IPS-NIHi7 (cell line): Measurements from ENCODE around the gene DAPK1.
"Not testable (repeated sequence)": the region's sequence is repeated elsewhere in the genome, so short reads cannot be mapped to it uniquely, and the experiment has no call there.

Source experiments
- DNase-seq: peaks from one replicate; pipeline ENCODE4 v3.0.0; 2012; ENCODE audit warnings: mixed read lengths; ENCODE audit errors: extremely low spot score

DAPK1 gene

DNA sequence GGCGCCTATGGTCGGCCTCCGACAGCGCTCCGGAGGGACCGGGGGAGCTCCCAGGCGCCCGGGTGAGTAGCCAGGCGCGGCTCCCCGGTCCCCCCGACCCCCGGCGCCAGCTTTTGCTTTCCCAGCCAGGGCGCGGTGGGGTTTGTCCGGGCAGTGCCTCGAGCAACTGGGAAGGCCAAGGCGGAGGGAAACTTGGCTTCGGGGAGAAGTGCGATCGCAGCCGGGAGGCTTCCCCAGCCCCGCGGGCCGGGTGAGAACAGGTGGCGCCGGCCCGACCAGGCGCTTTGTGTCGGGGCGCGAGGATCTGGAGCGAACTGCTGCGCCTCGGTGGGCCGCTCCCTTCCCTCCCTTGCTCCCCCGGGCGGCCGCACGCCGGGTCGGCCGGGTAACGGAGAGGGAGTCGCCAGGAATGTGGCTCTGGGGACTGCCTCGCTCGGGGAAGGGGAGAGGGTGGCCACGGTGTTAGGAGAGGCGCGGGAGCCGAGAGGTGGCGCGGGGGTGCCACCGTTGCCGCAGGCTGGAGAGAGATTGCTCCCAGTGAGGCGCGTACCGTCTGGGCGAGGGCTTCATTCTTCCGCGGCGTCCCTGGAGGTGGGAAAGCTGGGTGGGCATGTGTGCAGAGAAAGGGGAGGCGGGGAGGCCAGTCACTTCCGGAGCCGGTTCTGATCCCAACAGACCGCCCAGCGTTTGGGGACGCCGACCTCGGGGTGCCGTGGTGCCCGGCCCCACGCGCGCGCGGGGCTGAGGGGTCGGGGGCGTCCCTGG lies 561 bp downstream of the DAPK1 start:
- peak; percentile 73 for DNase-seq

DNA sequence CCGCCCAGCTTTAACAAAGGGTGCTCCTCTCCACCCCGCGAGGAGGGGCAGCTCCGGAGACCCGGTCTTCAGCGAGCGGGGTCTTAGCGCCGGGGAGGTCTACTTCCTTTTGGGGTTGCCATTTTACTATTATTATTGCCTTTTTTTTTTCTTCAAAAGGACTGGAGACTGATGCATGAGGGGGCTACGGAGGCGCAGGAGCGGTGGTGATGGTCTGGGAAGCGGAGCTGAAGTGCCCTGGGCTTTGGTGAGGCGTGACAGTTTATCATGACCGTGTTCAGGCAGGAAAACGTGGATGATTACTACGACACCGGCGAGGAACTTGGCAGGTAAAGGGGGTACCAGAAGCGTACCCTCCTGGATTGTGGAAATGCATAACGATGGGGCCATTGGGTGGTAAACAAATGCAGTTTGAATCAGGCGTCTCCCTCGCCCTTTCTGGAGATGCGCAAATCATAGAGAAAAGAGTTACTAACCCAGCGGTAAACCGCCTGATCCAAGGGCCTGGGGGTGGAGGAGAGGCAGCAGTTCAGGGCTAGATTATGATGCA lies 1.2 kb downstream of the DAPK1 start:
- no peak for DNase-seq

DNA sequence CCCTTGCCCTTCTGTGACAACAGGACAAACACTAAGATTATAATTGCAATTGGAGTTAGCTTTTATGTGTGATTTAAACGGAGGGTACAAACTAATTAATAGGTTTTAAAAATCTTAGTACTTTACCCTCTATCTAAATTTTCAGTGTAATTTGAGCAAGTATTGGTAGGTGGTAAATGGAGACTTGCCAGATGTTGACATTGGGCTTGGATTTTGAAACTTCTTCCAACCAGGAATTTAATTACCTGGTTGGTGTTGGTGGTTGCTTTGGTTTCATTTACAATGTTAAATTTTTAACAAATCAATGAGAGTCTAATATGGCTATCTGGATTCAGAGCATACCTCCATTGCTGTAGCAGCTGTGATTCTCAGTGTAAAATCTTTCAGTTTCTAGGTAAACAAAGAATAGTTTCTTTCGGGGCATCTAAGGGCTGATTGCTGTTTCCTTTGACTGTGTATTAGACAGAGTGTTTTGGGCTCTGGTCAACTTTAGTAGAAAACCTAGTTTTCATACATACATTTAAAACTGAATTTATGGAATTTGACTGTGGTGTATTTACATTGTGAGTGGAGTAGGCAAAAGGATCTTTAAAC lies 1.9 kb downstream of the DAPK1 start:
- DNase-seq: no peak

DNA sequence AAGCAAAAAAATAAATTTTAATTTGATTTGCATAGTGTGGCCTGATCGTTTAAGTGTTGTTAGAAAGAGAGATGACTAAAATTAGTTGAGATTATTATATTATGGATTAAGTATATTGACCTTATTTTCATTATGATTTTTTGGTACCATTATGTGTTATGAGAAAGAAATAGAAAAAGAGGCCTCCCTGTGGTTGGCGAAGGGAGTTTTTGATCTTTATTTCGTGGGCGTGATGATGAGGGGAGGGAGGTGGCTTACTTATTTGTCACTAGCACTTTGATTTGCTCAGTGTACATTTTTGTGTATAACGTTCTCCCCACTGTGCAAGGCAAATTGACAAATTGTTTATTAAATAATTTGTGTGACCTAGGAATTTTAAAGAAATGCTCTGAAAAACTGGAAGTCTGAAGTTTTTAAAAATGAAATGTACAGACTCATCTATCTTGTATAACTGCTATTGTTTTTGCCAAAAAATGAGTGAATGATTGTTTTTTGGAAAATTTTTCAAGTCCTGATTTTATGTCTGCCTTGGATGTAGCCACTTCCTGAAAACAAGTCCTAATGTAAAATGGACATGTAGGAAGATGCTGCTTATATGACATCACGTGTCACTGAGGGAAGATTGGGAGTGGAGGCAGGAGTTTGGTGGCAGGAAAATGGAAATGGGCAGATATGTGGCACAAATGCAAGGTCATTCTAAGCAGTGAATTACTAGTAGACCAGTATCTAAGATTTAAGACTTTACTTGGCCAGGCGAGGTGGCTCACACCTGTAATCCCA lies 3.0 kb downstream of the DAPK1 start:
- DNase-seq: no peak

DNA sequence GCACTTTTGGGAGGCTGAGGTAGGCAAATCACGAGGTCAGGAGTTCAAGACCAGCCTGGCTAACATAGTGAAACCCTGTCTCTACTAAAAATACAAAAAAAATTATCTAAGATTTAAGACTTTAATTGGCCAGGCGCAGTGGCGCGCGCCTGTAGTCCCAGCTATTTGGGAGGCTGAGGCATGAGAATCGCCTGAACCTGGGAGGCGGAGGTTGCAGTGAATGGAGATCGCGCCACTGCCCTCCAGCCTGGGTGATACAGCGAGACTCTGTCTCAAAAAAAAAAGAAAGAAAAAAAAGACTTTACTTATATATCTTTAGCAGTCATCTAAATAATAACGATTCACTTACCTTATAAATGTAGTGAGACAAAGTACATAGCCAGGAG lies 3.6 kb downstream of the DAPK1 start:
- not testable (repeated sequence) for DNase-seq

DNA sequence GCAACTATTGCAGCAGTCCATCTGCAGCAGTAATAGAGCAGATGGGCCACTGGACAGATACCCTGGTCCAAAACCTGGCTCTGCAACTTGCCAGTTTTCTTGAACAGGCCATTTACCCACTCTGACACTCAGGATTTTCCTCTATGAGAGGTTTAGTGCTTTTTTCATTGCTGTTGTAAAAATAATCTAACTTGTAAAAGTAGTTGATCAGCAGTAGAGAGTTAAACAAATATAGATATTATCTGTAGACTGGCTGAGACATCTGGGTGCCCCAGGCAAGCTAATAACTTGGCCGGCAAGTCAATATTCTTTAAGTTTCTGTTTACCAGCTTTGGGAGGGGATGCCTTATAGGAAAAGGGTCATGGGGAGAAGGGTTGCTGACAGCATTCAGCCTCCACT lies 4.1 kb downstream of the DAPK1 start:
- no peak for DNase-seq

DNA sequence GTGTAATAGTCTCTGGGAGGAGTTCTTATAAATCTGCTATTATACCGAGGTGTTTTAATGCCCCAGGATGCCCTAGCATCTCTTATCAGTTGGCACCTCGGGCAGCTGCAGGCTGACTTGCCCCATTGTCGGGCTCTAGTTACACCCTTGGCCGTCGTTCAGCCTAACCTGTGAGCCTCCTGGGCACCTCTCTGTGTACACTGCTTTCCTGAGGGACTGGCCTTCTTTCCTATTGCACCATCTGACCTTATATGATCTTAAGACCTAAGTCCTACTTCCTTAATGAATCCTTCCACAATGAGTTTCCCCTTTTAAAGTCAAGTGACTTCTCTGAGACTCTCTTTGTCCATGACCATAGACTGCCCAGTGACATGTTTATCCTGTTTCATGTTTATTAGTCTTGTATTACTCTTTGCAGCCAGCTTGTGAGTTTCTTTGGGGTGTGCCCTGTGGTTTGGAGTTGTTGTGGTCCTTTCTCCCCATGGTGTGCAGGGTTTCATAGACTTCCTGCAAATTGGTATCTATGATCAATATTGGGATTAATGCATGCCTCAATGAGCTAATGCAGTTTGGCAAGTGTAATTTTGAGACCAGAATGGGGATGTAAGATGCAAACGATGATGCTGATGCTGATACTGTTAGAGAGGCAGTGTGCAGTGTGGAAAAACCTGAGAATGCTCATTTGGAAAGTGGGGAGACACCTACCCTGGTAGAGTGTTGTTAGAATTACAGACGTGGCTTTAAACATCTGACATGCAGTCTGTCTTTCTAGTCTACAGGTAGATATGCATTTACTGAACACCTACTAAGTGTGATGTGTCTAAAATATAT lies 4.9 kb downstream of the DAPK1 start:
- DNase-seq: no peak

DNA sequence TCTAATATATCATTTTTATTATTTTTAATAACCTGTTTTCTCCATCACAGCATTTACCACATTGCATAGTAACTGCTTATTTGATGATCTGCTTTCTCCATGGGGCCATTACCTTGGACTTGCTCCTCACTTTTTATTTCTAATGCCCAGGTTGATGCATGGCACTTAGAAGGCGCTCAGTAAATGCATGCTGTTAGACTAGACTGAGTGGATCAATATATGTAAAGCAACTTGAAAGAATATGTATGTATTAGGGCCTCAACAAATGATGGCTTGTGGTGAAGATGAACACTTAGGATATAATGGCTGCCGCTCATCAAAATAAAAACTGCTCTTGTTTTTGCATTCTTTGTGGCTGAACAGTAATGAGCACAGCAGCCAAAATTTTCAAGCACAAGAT lies 5.8 kb downstream of the DAPK1 start:
- DNase-seq: no peak

DNA sequence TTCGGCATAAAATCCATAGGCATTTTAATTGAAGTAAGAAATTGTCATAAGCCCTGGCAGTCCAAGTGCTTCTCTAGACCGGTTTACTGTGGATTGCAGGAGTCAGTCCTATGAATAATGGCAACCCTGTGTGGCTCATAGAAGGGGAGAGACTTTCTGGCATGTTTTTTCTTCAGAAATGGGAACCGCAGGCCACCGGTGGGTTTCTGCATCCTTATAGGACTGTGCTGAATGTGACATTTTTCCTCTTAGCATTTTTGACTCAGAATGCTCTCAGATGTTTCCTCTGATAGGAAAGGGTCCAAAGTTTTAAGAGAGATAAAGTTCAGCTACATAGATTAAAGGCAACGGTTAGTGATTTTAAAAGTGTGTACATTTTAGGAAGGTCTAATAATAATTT lies 6.3 kb downstream of the DAPK1 start:
- no peak for DNase-seq

DNA sequence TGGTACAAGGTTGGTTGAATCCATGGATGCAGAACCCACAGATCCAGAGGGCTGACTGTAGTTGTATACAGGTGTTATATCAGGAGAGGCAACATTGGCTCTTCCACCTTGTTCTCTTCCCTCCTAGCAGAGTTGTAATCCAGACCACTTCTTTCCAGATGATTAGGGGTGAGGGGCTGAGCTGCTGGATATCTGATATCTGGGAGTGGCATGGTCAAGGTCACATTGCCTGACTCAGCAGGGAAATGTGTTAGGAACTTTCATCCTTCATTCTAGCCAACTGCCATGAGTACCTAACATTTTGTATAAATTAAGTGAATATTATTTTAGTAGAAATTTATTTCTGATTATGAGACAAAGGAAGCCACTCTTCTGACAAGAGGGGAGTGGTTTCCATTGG lies 7.3 kb downstream of the DAPK1 start:
- no peak for DNase-seq

DNA sequence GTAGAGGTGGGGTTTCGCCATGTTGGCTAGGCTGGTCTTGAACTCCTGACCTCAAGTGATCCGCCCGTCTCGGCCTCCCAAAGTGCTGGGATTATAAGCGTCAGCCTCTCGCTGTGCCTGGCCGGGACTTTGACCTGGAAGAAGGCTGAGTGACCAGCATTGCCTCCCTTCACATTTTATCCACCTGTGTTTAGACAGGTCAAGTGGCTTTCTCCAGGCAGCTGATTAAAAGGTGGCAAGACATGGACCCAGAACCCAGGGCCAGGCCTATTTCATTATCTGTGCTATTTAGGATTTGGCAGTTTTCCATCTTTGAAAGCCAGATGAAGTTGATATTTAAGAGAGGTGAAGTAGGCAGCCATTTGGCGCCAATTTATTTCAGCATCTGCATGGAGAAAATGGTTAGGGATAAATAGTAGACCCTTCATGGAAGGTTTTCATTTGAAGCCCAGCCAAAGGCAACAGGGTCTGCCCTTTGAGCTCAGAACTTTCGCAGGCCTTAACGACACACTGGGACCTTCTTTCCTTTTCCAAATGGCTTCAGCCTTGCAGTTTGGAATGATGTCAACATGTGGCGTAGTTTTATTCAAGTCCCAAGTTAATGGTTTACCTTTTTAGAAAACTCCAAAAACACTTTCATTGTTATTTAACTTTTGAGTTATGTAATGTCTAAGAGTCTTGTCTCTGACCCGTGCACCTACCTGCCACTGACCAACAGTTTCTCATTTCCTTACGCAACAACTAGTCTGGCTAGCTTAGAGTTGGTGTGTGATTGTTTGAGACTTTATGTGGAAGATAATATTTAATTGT lies 8.4 kb downstream of the DAPK1 start:
- no peak for DNase-seq

DNA sequence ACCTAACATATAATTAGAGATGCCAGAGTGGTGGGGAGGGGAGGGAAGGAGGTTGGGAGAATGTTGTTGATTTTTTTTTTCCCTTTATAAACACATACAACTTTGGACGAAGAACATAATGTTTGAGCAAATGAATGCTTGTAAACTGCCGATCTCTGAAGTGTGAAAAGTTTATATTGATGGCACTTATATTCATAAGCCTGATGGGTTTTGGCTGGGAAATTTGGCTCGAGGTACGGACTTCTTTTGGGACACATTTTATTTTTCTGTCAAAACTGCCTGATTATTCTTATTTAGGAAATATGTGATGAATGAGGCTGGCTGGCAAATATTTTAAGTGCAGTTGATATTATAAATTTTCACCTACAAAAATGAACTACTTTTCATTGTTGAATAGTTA lies 9.9 kb downstream of the DAPK1 start:
- no peak for DNase-seq

DNA sequence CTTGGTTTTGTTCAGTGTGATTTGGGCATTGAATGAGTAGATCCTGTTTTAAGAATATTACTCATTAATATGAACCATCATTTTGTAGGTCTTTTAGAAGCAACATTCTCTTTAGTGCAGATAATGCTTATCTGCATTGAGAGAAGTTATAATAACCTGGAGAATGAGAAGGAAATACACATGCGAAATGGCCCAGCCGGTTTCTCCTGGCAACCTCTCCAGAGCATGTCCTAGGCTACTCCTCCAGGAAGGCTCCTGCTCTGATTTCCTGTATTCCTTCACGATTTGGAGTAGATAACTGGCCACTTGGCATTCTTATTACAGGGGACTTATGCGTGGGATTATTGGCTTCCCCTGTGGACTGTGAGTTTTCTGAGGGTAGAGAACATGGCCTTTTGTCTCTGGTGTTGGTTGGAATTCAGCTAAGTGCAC lies 12.6 kb downstream of the DAPK1 start:
- DNase-seq: no peak

DNA sequence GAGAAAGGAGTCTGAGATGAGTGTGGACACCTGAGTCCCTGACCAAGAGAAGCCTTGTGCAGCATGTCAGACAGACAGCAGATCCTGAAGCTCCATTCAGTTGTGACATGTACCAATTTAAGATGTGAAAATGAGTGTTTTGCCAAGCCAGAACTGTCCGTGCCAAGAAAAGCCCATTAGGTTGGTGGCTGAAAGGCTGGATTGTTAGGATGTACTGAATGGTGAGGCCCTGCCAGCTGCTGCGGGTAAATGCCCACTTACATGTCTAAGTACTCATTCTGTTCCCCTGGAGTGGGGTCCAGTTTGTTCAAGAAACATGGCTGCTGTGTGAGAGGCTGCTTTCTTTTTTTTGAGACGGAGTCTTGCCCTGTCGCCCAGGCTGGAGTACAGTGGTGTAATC lies 14.6 kb downstream of the DAPK1 start:
- no peak for DNase-seq

DNA sequence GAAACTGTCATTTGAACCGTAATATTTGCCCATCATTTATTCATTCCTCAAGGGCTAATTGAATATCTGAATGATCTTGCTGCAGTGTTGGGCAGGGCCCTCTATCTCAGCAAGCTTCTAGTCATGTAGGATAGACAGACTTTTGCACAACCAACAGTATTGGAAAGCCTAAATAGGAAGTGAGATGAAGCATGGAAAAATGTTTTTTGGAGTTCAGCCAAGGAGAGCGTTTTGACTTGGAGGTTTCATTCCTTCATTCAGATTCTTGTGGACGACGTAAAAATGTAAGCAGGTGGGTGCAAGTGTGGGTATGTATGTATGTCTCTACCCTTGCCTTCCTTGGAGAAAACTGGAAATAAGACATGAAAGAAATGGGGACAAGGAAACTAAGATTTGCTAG lies 15.5 kb downstream of the DAPK1 start:
- no peak for DNase-seq

DNA sequence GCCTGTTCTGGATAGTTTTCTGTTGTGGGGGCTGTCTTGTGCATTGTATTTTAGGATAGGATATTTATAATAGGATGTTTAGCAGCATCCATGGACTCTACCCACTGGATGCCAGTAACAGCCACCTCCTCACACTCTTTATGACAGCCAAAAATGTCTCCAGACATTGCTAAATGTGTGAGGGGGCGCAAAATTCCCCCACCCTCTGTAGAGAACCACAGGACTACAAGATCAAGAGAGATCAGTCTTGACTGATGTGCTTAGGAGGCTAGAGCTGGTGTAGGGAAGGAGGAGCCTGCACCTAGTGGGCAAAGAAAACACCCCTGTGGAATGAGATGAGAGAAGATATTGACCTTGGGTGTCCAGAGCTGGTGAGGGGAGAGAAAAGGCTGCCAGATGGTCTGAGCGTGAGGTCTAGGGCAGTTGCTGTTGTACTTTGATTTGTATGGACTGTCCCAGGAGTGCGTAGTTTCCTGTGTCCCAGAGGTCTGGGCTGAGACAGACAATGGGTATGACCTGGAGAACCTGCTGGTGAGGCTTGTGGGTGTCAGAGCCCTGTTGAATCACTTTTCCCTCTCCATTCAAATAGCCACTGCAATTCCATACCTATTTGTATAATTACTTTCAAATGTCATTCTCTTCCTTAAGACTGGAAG lies 16.3 kb downstream of the DAPK1 start:
- no peak for DNase-seq

DNA sequence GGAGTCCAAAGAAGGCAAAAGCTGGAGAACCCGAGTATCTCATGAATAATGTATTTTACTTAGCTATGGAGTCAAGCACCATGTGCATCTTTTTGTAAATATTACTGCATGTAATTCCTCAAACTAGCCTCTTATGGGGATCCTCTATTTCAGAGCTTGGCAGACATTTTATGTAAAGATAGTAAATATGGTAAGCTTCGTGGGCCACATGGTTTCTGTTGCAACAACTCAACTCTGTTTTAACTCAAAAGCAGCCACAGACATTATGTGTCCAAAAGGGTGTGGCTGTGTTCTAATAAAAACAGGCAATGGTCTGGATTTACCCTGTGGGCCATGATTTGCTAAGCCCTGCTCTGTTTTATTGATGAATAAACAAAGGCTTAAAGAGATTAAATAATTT lies 17.3 kb downstream of the DAPK1 start:
- no peak for DNase-seq

DNA sequence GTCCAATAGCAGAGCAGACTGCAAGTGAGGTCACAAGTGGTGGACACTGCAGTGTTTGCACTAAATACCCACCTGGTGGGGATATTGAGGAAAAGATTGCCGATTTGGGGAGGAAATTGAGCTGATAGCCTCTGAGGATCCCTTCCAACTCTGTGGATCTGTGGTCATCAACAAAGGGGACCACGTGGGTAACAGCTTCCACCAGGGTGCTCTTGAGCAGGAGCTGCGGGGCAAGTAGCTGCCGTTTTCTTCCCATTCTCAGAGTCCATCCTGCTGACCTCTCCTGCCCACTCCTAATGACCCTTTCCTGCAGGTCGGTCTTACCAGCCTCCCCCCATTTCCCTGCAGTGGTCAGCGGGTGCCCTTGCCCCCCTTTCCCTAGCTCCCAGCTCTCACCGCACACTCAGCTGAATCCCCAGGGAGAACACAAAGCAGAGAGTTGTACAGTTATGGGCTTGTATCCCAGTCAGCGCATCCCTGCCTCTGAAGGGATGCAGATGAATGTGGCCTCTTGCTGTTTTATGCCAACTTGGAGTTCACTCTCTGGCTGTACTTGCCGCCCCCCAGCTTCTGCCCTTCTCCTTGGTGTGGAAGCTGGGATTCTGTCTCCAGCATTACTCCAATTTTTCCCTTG lies 18.0 kb downstream of the DAPK1 start:
- no peak for DNase-seq

DNA sequence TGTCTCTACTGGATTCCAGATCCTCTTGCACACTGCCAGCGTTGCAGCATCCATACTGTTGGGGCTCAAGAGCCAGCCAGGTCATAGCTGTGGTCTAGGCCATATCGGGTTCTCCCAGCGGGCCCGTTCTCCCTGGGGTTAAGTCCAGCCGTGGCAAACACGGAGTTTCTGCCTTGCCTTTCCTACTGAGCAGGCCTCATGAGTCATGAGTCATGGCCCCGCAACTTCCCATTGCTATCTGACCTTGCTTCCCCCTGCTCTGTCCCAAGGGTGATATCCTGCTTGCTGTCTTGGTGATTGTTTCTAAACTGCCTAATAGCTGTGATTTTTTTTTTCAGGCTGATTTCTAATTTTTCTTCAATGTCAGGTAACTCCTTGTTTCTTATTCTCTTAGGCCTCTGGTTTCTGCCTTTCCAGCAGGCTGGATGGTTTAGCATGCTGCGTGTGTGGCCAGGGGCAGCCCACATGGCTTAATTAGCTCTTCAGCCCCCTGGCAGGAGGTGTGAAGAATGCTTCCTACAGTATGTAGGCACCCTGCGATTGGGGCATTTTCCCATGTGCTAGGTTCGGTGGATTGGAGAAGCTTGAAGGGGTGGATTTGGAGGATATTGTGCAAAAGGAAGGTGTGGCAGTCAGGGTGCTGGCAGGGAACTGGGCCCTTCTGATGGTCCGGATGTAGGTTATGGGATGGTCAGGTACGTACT lies 18.7 kb downstream of the DAPK1 start:
- DNase-seq: no peak
